ENCODE measurements around the gene BICRA.

Gene BICRA

GRCh38 chr19:47700934-47701716 is 92.2 kb downstream of the BICRA start:
- no peak for DNase-seq (ENCODE audit: low read depth)
- no peak overlapping the region for H3K4me3 ChIP-seq (ENCODE audit: control insufficient read depth, low read depth, low read length)
- TF ChIP-seq CTCF (conservative IDR thresholded peaks at IDR 0.05; ENCODE audit: control insufficient read depth, insufficient read depth, low read depth, low read length): no peak

- H3K4me3 ChIP-seq (ENCODE audit: control insufficient read depth, low read depth, low read length): no peak overlapping the region
- no peak for TF ChIP-seq CTCF (conservative IDR thresholded peaks at IDR 0.05; ENCODE audit: control insufficient read depth, insufficient read depth, low read depth, low read length)
- no peak for DNase-seq (ENCODE audit: low read depth)
Measured at GRCh38 chr19:47701717-47702552, 93.0 kb downstream of the BICRA start.

GRCh38 chr19:47702671-47703070 is 93.7 kb downstream of the BICRA start:
- no peak overlapping the region for H3K4me3 ChIP-seq (ENCODE audit: control insufficient read depth, low read depth, low read length)
- TF ChIP-seq CTCF (conservative IDR thresholded peaks at IDR 0.05; ENCODE audit: control insufficient read depth, insufficient read depth, low read depth, low read length): no peak
- no peak for DNase-seq (ENCODE audit: low read depth)

GRCh38 chr19:47703301-47703700 is 94.4 kb downstream of the BICRA start:
- no peak for TF ChIP-seq CTCF (conservative IDR thresholded peaks at IDR 0.05; ENCODE audit: control insufficient read depth, insufficient read depth, low read depth, low read length)
- no peak for DNase-seq (ENCODE audit: low read depth)
- no peak overlapping the region for H3K4me3 ChIP-seq (ENCODE audit: control insufficient read depth, low read depth, low read length)

- no peak for TF ChIP-seq CTCF (conservative IDR thresholded peaks at IDR 0.05; ENCODE audit: control insufficient read depth, insufficient read depth, low read depth, low read length)
- H3K4me3 ChIP-seq (ENCODE audit: control insufficient read depth, low read depth, low read length): no peak overlapping the region
- DNase-seq (ENCODE audit: low read depth): peak; percentile 85
Measured at GRCh38 chr19:47704024-47704423, 95.1 kb downstream of the BICRA start.

GRCh38 chr19:47704656-47705055 is 95.7 kb downstream of the BICRA start:
- TF ChIP-seq CTCF (conservative IDR thresholded peaks at IDR 0.05; ENCODE audit: control insufficient read depth, insufficient read depth, low read depth, low read length): no peak
- H3K4me3 ChIP-seq (ENCODE audit: control insufficient read depth, low read depth, low read length): no peak overlapping the region
- DNase-seq (ENCODE audit: low read depth): no peak
